ENCODE measurements around the gene ACIN1. TPM values are rescaled to one million over a fixed set of nuclear protein-coding genes. Genes with fewer than 3 reads are reported as not detected.
A peak's percentile ranks its signal among the peaks of the same experiment; 100 is the strongest.

ACIN1 gene
- total and polyA plus RNA-seq, 2 of the 13 experiments (the other 11 are each of a cell fraction or from before 2014, with no cell fraction given), result 165 to 183 TPM

- TF ChIP-seq ARID5B (CRISPR knock-in tag; IDR thresholded peaks at IDR 0.05) (peak; percentile 85), ZNF160 (CRISPR knock-in tag; IDR thresholded peaks at IDR 0.05) (no peak), FOXP4 (CRISPR knock-in tag; IDR thresholded peaks at IDR 0.05) (peak; percentile 60), ZFP91 (CRISPR knock-in tag; IDR thresholded peaks at IDR 0.05; ENCODE audit: borderline replicate concordance) (peak; percentile 83), ZNF883 (CRISPR knock-in tag; IDR thresholded peaks at IDR 0.05; ENCODE audit: not compliant biosample characterization) (peak; percentile 63), NR2F6 (IDR thresholded peaks at IDR 0.05) (no peak; the same call in 1 of the 2 replicates), NR2F6 (CRISPR knock-in tag; IDR thresholded peaks at IDR 0.05) (peak; percentile 69; the same call in 1 of the 2 replicates), ZNF782 (CRISPR knock-in tag; IDR thresholded peaks at IDR 0.05; ENCODE audit: borderline replicate concordance) (0 out of 2 replicates have a peak, but pooled peaks have one; percentile 40), ZNF841 (CRISPR knock-in tag; IDR thresholded peaks at IDR 0.05; ENCODE audit: borderline replicate concordance) (no peak), ZBTB7B (CRISPR knock-in tag; IDR thresholded peaks at IDR 0.05) (peak; percentile 90), ZBED4 (CRISPR knock-in tag; IDR thresholded peaks at IDR 0.05; ENCODE audit: borderline replicate concordance) (peak; percentile 84), PRDM4 (CRISPR knock-in tag; IDR thresholded peaks at IDR 0.05; ENCODE audit: borderline replicate concordance) (peak; percentile 71; the same call in 1 of the 2 replicates)
Measured at GRCh38 chr14:23120541-23121251, 25.8 kb upstream of the ACIN1 start (continued).

Measured in HepG2 (cell line).